Posterior cingulate gyrus (tissue), 11 donors: ENCODE results near the gene MBD3.

Experiments used
- DNase-seq, 10 donors: peaks; one replicate each; pipeline versions ENCODE4 v3.0.0 to v3.0.0-alpha.2; 2020 to 2021; ENCODE audit warnings: mixed read lengths in 3 of 10
- intact Hi-C: fragments of 100-400 bp; cut with DNase I; formaldehyde crosslinking; loops from one replicate; pipeline ENCODE4 v1.15.1; 2023

MBD3 gene

DNA sequence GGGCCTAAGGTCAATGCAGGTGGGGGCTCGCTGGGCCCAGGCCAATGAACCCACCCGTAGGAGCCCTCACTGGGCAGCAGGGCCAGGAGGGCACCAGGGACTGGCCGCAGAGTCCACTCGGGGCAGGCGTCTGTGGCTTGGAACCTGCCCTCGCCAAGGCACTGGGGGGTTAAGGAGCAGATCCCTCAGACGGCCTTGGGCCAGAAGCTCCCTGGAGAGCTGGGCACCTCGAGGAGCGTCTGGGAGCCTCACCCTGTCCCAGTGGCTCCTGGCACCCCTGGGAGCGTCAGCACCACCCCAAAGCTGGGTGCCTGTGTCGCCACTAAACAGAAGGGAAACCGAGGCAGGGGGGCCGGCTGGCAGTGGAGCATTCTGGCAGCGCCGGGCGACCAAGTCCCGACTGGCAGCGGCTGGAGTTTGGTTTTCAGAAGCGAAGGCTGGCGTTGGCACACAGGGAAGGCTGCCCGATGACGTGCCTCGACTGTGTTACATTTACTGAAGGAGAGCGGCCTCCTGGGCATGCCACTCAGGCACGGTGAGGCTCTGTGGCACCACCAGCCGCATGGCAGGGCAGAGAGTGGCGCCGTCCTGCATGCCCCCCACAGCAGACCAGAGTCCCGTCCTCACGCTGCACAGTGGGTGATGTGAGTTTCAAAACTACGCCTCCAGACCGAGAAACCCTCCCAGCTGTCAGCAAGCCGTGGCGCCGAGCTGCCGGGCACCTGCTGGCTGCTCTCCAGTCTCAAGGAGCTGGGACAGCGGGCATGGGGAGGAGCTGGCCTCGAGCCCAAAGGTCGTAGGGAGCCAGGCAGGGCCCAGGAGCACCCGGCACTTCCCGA is 15.4 kb downstream of the MBD3 start:
- intact Hi-C loops, result no loop called here
- DNase-seq, result peak in 3 of 10 donors; percentile 30 to 85 (median 82)

DNA sequence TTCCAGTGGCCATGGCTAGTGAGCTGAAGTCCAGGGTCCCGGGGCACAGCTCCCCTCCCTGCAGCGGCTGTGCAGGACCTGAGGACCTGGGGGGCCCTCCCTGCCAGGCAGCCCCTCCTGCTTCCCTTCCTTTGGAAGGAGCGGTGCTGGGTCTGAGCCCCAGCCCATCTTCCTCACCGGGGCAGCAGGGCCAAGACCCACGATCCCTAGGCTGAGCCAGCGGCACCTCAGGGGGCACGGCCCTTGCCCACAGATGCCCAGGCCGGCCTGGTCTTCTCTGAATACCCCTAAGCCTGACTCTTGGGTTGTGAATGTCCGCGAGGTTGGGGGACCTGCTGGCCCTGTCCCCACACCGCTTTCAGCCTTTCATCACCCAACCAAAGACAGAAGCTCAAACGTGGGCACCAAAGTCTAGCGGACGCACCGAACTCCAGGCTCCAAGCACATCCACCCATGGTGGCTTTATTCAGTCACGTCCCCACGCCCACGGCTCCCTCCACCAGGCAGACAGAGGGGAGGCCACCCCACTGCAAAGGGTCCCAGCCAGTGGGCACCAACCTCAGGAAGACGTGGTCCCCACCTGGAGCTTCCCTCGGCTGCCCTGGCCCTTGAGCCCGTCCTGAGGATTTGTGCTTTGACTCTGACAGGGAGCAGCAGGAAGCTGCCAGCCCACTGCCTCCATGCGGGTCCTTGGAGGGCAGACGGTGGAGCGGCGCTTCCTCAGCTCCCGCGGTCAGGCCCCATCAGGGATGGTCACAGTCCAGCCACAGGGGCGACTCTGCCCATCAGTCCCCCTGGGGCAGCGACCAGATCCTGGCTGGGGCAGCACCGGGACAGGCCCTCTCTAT is 16.2 kb downstream of the MBD3 start:
- intact Hi-C loops, result no loop called here
- no peak for DNase-seq

DNA sequence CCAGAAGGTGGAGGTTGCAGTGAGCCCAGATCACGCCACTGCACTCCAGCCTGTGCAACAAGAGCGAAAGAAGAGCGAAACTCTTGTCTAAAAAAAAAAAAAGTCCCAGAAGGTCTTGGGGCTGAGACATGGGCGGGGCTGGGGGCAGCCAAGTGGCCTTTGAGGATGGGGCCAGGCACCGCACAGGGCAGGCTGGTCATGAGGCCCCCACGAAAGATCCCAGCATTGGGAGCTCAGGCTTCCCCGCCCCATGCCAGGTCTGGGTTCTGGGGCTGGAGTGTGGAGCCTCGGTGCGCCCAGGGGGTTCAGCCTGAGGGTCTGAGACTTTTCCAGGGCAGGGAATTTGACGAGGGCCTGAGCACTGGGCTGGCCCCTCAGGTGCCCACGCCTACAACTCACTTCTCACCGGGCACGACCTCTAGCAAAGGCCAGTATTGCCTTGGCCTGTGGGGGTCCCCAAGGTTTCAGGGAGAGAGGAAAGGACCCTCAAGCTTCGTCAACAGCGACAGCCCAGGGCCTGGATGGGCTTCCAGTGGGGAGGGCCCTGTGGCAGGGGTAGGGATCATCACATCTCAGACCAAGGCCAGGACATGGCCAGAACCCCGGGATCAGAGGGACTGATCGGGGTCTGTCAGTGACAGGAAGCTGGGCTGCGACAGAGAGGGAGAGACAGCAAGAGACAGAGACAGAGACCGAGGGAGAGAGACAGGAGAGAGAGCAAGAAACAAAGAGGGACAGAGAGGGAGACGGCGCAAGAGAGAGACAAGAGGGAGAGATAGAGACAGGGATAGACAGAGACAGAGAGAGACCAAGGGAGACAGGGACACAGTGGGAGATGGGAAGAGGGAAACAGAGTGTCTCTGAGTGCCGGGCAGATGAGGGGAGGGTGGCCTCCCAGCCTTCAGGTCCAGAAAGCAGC is 17.1 kb downstream of the MBD3 start:
- no peak for DNase-seq
- intact Hi-C loops, result no loop called here

DNA sequence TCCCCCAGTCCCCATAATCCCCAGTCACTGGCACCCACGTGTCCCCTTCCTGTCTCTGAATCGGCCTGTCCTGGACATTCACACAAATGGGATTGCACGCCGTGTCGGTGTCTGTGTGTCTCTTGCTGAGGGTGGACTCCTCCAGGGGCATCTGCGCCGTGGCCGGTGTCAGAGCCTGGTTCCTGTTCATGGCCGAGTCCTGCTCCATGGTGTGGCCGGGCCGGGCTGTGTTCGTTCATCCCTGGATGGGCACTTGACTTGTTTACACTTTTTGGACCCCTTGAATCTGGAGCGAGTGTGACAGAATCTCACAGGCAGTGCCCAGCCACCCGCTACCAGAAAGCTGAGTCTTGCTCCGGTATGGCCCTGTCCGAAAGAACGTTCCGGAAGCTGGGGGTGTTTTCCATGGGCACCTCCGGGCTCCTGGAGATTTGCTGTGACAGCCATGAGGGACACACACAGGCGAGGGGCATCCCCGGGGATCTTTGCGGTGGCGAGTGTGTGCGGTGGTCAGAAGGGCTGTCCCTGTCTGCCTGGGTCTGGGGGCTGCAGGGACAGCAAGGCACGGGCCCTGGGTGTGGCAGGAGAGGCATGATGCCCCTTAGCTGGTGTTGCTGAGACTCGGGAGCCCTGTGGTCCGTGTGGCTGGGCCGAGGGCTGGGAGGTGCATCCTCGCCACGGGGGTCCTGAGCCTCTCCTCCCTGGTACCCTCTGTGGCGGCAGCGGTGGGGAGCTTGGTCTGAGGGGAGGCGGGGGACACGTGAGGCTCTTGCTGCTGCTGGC is 18.1 kb downstream of the MBD3 start:
- DNase-seq, result no peak
- intact Hi-C loops, result no loop called here

DNA sequence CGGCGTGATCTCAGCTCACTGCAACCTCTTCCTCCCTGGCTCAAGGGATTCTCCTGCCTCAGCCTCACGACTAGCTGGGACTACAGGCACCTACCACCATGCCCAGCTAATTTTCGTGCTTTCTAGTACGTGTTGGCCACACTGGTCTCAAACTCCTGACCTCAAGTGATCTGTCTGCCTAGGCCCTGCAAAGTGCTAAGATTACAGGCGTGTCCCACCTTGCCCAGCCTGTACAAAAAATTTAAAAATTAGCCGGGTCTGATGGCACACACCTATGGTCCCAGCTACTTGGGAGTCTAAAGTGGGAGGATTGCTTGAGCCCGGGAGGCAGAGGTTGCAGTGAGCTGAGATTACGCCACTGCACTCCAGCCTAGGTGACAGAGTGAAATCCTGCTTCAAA is 19.9 kb downstream of the MBD3 start:
- intact Hi-C loops, result no loop called here
- no peak for DNase-seq

DNA sequence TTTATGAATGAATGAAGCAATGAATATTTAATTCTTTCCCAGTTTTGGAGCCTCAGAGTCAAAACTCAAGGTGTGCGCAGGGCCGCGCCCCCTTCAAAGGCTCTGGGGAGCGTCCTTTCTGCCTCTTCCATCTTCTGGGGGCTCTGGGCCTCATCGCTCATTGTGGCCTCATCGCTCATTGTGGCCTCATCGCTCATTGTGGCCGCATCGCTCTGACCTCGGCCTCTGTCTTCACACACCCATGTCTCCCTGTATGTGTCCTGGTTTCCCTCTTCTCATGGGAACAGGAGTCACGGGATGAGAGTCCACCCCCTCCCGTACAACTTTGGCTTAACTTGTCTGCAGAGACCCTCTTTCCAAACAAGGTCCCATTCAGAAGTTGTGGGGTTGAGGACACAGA is 21.3 kb downstream of the MBD3 start:
- DNase-seq, result no peak
- intact Hi-C loops, result no loop called here

DNA sequence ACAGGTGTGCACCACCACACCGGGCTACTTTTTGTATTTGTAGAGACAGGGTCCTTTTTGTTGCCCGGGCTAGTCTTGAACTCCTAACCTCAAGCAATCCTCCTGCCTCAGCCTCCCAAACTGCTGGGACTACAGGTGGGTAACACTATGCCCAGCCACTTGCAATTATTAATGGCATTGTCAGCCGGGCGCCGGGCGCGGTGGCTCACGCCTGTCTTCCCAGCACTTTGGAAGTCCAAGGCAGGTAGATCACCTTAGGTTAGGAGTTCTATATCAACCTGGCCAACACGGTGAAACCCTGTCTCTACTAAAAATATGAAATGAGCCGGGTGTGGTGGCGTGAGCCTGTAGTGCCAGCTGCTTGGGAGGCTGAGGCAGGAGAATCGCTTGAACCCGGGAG is 21.8 kb downstream of the MBD3 start:
- DNase-seq, result no peak
- intact Hi-C loops, result no loop called here

DNA sequence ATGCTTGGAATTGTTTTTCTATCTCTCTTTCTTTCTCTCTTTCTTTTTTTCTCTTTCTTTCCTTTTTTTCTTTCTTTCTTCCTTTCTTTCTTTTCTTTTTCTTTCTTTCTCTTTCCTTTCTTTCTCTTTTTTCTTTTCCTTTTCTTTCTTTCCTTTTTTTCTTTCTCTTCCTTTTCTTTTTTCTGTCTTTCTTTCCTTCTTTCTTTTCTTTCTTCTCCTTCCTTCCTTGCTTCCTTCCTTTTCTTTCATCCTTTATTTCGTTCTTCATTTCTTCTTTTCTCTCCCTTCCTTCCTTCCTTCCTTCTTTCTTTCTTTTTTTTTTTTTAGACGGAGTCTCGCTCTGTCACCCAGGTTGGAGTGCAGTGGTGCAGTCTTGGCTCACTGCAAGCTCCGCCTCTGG is 22.7 kb downstream of the MBD3 start:
- intact Hi-C loops, result loop anchor here (5.0 kb wide), 2 partner anchors 37 to 82 kb away; partner anchors contain the start of genes TCF3 and UQCR11
- DNase-seq, result no peak

DNA sequence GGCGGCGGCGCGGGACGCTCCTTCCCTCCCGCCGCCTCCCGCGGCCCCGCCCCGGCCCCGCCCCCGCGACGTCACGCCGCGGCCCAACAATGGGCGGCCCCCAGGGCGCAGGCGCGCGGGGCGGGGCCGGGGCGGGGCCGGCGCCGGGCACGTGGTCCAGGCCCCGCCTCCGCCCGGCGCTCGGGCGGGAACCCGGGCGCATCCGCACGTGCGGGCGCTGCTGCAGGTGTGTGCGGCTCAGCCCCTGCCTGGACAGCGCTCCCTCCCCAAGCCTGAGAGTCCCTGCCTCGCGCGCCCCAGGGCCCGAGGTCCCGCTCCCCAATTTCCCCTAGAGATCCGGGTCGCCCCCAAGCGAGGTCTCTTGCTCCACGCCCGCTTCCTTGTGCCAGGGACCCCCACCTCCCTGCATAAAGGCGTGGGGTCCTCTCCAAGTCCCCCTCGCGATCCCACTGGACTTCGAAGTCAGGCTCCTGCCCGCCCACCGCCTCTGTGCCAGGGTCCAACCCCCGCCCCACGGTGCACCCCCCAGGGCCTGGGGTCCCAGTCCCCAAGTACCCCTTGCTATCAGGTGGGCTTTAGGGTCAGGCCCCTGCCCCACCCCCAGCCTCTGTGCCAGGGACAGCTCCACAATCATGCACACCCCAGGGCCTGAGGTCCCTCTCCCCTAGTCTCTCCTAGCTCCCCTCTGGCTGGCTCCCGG is 24.2 kb downstream of the MBD3 start, which contains the start of gene MEX3D:
Gene MEX3D (minus strand): TSS at position 6 of the 700 bp plus-strand sequence. CDS start 267 bp downstream, outside the sequence.
- intact Hi-C loops, result loop anchor here (5.0 kb wide), 2 partner anchors 39 to 84 kb away; partner anchors contain the start of genes TCF3 and UQCR11

DNA sequence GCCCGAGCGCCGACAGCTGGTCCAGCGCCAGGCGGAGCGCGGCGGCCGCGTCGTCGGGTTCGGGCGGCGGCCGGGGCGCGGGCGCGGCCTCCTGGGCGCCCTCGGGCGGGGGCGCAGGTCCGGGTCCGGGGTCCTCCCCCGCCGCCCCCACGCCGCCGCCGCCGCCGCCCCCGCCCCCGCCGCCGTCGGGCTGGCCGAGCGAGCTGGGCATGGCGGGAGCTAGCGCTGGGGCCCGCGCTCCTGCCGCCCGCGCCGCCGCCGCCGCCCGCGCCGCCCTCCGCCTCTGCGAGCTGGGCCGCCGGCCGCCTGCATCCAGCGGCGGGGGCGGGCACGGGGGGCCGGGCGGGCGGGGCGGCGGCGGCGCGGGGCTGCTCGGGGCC is 24.8 kb downstream of the MBD3 start:
- intact Hi-C loops, result loop anchor here (5.0 kb wide), 2 partner anchors 39 to 84 kb away; partner anchors contain the start of genes TCF3 and UQCR11

More for the DNA sequence above, 24.2 kb downstream of the MBD3 start, which contains the start of gene MEX3D:
- DNase-seq, result peak in 9 of 10 donors; percentile 29 to 94 (median 60)

DNA sequence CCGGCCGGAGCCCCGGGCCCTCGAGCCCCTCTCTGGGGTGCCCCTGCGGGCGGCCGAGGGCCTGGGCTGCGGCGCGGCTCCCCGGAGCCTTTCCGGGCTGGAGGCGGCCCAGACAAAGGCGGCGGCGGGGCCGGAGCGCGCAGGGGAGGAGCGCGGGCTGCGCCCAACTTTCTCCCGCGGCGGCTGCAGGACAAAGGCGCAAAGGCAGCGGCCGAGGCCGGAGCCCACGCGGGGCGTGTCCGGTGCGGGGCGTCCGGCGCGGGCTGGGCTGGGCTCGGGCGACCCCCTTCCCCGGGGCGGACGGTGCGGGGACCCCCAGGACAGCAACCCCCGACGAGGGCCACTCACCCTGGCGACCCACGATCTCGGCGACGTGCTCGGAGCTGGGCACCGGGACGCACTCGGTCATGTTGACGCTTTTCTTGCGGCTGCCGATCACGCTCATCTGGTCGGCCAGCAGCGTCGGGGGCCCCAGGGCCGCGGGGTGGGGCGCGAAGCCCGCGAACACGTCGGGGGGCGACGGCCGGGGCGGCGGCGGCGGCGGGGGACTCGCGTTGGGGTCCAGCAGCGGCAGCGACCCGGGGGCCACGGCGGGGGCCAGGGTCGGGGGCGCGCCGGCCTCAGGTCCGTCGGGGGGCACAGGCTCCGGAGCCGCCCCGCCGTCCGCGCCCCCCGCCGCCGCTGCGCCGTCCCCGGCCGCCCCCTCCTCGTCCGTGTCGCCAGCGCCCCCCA is 25.4 kb downstream of the MBD3 start:
- intact Hi-C loops, result loop anchor here (5.0 kb wide), 2 partner anchors 40 to 85 kb away; partner anchors contain the start of genes TCF3 and UQCR11
- no peak for DNase-seq

More for the DNA sequence above, 24.8 kb downstream of the MBD3 start:
- no peak for DNase-seq

DNA sequence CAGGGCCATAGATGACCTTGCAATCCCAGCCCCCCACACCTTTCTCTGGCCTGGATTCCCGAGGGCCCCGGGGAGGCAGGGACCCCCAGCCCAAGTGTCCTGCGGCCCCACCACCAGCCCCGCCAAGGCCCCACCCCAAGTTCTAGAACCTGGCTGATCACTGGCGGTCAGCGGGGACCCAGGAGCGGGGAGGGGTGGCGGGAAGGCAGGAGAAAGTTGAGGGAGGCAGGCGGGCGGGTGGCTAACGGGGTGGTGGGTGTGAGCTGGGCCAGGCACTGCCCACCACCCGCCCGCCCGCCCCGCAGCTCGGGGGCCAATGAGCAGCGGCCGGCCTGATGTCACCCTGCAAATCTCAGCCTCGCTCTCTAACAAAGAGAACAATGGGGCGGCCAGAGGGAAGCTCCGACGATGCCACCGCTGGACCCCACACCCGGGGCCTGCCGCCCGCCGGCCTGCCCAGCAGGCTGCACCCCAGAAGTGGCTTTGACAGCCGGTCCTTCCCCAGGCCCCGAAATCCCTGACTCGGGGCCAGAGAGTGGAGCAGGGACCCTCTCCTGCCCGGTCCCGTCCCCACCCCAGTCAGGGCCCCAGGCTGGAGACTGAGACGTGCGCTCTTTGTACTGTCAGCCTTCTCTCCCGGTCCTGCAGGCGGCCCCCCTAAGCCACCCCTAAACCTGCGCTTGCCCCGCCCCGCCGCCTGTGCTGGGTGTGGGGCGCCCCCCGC is 26.1 kb downstream of the MBD3 start:
- DNase-seq, result peak; percentile 77 to 97 (median 84)

DNA sequence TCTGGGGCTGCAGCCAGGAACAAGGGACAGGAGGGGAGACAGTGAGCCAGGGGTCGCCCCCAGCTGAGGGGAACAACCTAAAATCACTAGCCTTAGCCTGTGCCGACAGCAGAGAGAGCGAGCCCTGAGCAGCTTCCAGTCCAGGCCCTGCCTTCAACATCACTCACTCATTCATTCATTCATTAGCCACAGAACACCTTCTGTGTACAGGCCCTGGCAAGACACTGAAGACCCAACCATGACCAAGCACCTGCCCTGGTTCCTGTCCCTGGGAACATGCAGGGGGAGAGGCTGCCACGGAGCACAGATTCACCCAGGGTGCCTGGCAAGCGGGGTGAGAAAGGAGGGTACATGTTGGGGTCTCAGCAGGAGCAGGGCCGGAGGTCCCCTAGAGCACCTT is 29.4 kb downstream of the MBD3 start:
- no peak for DNase-seq
- intact Hi-C loops, result no loop called here

More for the DNA sequence above, 26.1 kb downstream of the MBD3 start:
- intact Hi-C loops, result loop anchor here (5.0 kb wide), 2 partner anchors 41 to 86 kb away; partner anchors contain the start of genes TCF3 and UQCR11

DNA sequence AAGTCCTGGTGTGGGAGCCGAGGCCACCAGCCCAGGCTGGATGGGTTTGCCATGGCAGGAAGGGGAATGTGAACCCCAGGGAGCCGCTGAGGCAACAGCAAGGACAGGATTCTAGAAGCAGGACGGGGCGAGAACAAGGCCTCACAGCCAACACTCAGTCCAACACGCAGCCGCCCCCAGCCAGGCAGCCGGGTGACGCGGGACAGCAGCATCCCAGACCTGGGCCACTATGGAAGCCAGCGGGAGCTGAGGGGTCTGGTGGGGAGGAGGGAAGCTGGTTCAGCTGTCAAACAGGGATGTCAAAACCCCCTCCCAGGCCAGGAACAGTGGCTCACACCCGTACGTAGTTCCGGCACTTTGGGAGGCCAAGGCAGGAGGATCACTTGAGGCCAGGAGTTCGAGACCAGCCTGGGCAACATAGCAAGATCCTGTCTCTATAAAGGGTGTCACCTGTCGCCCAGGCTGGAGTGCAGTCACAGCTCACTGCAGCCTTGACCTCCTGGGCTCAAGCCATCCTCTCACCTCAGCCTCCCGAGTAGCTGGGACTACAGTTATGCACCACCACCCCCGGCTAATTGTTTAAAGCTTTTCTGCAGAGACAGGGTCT is 31.3 kb downstream of the MBD3 start:
- DNase-seq, result no peak
- intact Hi-C loops, result no loop called here

DNA sequence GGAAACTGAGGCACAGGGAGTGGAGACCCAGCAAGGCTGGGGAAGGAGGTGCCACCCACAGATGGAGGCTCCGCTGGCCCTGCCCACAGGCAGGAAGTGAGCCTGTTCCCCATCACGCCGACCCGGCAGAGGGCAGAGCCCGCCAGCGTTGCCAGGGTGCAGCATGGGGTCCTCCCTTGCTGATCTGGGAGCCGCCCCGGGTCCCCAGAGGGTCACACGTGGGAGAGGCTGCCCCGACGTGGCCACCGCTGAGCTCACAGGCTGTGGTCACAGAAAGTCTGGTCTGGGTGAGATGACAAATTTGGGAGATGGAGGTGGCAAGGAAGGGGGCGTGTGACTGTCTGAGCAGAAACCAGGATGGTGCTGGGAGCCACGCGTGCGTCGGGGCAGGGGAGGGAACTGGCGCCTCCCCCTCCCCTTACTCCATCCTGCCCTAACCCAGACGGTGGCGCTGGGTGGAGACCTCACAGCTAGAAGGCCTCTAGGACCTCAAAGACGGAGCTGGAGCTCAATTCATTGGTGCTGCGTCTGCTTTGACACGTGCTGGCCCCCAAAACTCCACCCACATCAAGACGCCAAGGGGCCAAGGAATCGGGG is 32.3 kb downstream of the MBD3 start:
- intact Hi-C loops, result no loop called here
- peak in 1 of 10 donors; percentile 61 for DNase-seq

DNA sequence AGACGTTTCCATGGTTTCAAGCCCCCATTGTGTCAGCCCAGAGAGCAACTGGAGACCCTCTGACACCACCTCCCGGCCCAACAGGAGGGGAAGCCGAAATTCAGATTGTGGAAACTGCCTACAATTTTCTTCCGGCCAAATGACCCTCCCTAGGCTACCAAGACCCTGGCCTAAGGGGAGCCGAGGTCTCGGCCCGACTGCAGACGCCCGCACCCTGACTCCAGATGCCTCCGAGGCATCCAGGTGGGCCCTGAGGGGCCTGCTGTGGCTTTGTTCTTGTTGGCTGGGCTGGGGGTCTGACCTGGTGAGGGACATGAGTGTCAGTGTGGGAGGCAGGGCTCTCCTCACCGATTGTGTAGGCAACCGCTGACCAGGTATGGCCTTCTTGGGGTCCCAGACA is 34.1 kb downstream of the MBD3 start:
- no peak for DNase-seq
- intact Hi-C loops, result no loop called here
